ENCODE measurements around the gene TMEFF1.
A peak's percentile ranks its signal among the peaks of the same experiment; 100 is the strongest.

The TMEFF1 gene

GRCh38 chr9:100474082-100474923 is 1.4 kb downstream of the TMEFF1 start:
- no peaks in the 10 kb centered on the region for H3K9me3 ChIP-seq (ENCODE audit: control insufficient read depth, insufficient read depth, low read length)
- H3K27me3 ChIP-seq (ENCODE audit: control insufficient read depth, insufficient read depth, low read length): no peaks in the 10 kb centered on the region
- peak overlapping the region; percentile 93 for H3K4me3 ChIP-seq (ENCODE audit: low read depth, low read length)
- H3K27ac ChIP-seq (ENCODE audit: low read depth, low read length): peak overlapping the region; percentile 82
- H3K4me1 ChIP-seq (ENCODE audit: control insufficient read depth, insufficient read depth, low read length): peaks cover 20% of the 10 kb centered on the region
- no peaks in the 10 kb centered on the region for H3K36me3 ChIP-seq (ENCODE audit: control insufficient read depth, insufficient read depth, low read length)
- peak overlapping the region; percentile 93 for H3K9ac ChIP-seq (ENCODE audit: low read depth, low read length)

- peak overlapping the region; percentile 93; the same call in 1 of the 2 replicates for H3K9ac ChIP-seq (ENCODE audit: low read depth, low read length)
- no peaks in the 10 kb centered on the region for H3K36me3 ChIP-seq (ENCODE audit: control insufficient read depth, insufficient read depth, low read length)
- H3K4me3 ChIP-seq (ENCODE audit: low read depth, low read length): peak overlapping the region; percentile 93
- H3K9me3 ChIP-seq (ENCODE audit: control insufficient read depth, insufficient read depth, low read length): no peaks in the 10 kb centered on the region
- peak overlapping the region; percentile 82 for H3K27ac ChIP-seq (ENCODE audit: low read depth, low read length)
- H3K27me3 ChIP-seq (ENCODE audit: control insufficient read depth, insufficient read depth, low read length): no peaks in the 10 kb centered on the region
- peaks cover 20% of the 10 kb centered on the region for H3K4me1 ChIP-seq (ENCODE audit: control insufficient read depth, insufficient read depth, low read length)
Measured at GRCh38 chr9:100474924-100475276, 2.0 kb downstream of the TMEFF1 start.

GRCh38 chr9:100477241-100477640 is 4.3 kb downstream of the TMEFF1 start:
- H3K4me1 ChIP-seq (ENCODE audit: control insufficient read depth, insufficient read depth, low read length): peaks cover 17% of the 10 kb centered on the region
- no peaks in the 10 kb centered on the region for H3K27me3 ChIP-seq (ENCODE audit: control insufficient read depth, insufficient read depth, low read length)
- no peaks in the 10 kb centered on the region for H3K36me3 ChIP-seq (ENCODE audit: control insufficient read depth, insufficient read depth, low read length)
- no peak overlapping the region for H3K4me3 ChIP-seq (ENCODE audit: low read depth, low read length)
- no peak overlapping the region for H3K27ac ChIP-seq (ENCODE audit: low read depth, low read length)
- H3K9me3 ChIP-seq (ENCODE audit: control insufficient read depth, insufficient read depth, low read length): no peaks in the 10 kb centered on the region
- no peak overlapping the region for H3K9ac ChIP-seq (ENCODE audit: low read depth, low read length)

GRCh38 chr9:100478192-100478591 is 5.2 kb downstream of the TMEFF1 start:
- Histone ChIP-seq H3K4me1 (ENCODE audit: control insufficient read depth, insufficient read depth, low read length) (peaks cover 16% of the 10 kb centered on the region), H3K27me3 (ENCODE audit: control insufficient read depth, insufficient read depth, low read length) (no peaks in the 10 kb centered on the region), H3K27ac (ENCODE audit: low read depth, low read length) (no peak overlapping the region), H3K36me3 (ENCODE audit: control insufficient read depth, insufficient read depth, low read length) (no peaks in the 10 kb centered on the region), H3K4me3 (ENCODE audit: low read depth, low read length) (no peak overlapping the region), H3K9me3 (ENCODE audit: control insufficient read depth, insufficient read depth, low read length) (no peaks in the 10 kb centered on the region), H3K9ac (ENCODE audit: low read depth, low read length) (no peak overlapping the region)

GRCh38 chr9:100479820-100480219 is 6.9 kb downstream of the TMEFF1 start:
- Histone ChIP-seq H3K9ac (ENCODE audit: low read depth, low read length) (no peak overlapping the region), H3K4me3 (ENCODE audit: low read depth, low read length) (no peak overlapping the region), H3K36me3 (ENCODE audit: control insufficient read depth, insufficient read depth, low read length) (no peaks in the 10 kb centered on the region), H3K9me3 (ENCODE audit: control insufficient read depth, insufficient read depth, low read length) (no peaks in the 10 kb centered on the region), H3K27ac (ENCODE audit: low read depth, low read length) (no peak overlapping the region), H3K27me3 (ENCODE audit: control insufficient read depth, insufficient read depth, low read length) (no peaks in the 10 kb centered on the region), H3K4me1 (ENCODE audit: control insufficient read depth, insufficient read depth, low read length) (peaks cover 15% of the 10 kb centered on the region)

DNA sequence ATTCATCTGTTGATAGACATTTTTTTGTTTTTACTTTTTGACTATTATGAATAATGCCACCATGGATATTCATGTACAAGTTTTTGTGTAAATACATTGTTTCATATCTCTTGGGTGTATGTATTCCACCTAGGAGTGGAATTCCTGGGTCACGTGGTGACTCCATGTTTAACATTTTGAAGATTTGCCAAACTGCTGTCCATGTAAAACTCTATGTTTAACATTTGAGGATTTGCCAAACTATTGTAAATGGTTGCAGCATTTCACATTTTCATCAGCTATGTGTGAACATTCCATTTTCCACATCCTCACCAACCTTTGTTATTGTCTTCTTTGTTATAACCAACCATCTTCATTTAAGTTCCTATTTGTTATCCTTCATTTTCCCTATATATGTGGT is 12.2 kb downstream of the TMEFF1 start:
- H3K36me3 ChIP-seq (ENCODE audit: control insufficient read depth, insufficient read depth, low read length): no peaks in the 10 kb centered on the region
- H3K9ac ChIP-seq (ENCODE audit: low read depth, low read length): no peak overlapping the region
- H3K4me1 ChIP-seq (ENCODE audit: control insufficient read depth, insufficient read depth, low read length): peaks cover 13% of the 10 kb centered on the region; the same call in 1 of the 2 replicates
- no peak overlapping the region for H3K27ac ChIP-seq (ENCODE audit: low read depth, low read length)
- H3K4me3 ChIP-seq (ENCODE audit: low read depth, low read length): no peak overlapping the region
- no peaks in the 10 kb centered on the region for H3K27me3 ChIP-seq (ENCODE audit: control insufficient read depth, insufficient read depth, low read length)
- H3K9me3 ChIP-seq (ENCODE audit: control insufficient read depth, insufficient read depth, low read length): no peaks in the 10 kb centered on the region

DNA sequence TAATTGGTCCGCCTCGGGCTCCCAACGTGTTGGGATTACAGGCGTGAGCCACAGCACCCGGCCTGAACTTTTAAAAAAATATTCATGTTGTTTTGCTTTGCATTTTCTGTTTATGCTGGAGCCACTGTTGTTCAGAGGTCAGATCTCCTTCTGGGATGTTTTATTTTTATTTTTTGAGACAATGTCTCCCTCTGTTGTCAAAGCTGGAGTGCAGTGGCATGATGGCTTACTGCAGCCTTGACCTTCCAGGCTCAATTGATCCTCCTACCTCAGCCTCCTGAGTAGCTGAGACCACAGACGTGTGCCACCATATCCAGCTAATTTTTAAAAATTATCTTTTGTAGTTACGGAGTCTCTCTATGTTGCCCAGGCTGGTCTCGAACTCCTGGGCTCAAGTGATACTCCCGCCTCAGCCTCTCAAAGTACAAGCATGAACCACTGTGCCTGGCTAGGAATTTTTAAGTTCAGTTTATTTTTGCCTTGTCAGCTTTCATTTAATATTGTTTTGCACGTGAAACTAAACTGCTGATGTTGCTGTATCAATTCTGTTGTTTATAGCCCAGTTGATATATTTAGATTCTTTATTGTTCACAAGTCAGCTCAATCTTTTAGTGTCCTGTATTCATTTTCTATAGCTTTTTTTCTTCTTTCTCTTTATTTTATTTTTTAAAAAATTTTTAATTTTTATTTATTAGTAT is 13.7 kb downstream of the TMEFF1 start:
- Histone ChIP-seq H3K9ac (ENCODE audit: low read depth, low read length) (no peak overlapping the region), H3K27ac (ENCODE audit: low read depth, low read length) (no peak overlapping the region), H3K36me3 (ENCODE audit: control insufficient read depth, insufficient read depth, low read length) (no peaks in the 10 kb centered on the region), H3K4me1 (ENCODE audit: control insufficient read depth, insufficient read depth, low read length) (peaks cover 15% of the 10 kb centered on the region; the same call in 1 of the 2 replicates), H3K27me3 (ENCODE audit: control insufficient read depth, insufficient read depth, low read length) (no peaks in the 10 kb centered on the region), H3K4me3 (ENCODE audit: low read depth, low read length) (no peak overlapping the region), H3K9me3 (ENCODE audit: control insufficient read depth, insufficient read depth, low read length) (no peaks in the 10 kb centered on the region)

DNA sequence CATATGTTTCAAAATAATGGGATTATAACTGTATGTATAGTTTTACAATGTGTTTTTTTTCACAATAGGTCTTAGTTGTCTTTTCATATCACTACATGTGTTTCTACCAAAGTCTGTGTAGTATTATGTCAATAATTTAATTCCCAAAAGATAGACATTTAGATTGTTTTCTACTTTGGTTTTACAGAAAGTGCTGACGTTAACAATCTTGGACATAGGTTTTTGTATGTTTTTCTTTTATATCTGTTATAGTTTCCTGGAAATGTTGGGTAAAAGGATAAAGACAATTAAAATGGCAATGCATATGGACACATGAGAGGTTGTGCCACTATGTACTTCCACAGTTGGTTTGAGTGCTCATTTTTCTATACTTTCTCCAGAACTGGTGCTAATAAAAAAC is 15.2 kb downstream of the TMEFF1 start:
- H3K4me3 ChIP-seq (ENCODE audit: low read depth, low read length): no peak overlapping the region
- no peak overlapping the region for H3K27ac ChIP-seq (ENCODE audit: low read depth, low read length)
- peaks cover 23% of the 10 kb centered on the region for H3K4me1 ChIP-seq (ENCODE audit: control insufficient read depth, insufficient read depth, low read length)
- H3K36me3 ChIP-seq (ENCODE audit: control insufficient read depth, insufficient read depth, low read length): no peaks in the 10 kb centered on the region
- no peak overlapping the region for H3K9ac ChIP-seq (ENCODE audit: low read depth, low read length)
- H3K9me3 ChIP-seq (ENCODE audit: control insufficient read depth, insufficient read depth, low read length): no peaks in the 10 kb centered on the region
- H3K27me3 ChIP-seq (ENCODE audit: control insufficient read depth, insufficient read depth, low read length): no peaks in the 10 kb centered on the region

GRCh38 chr9:100489836-100490235 is 16.9 kb downstream of the TMEFF1 start:
- H3K9ac ChIP-seq (ENCODE audit: low read depth, low read length): no peak overlapping the region
- H3K36me3 ChIP-seq (ENCODE audit: control insufficient read depth, insufficient read depth, low read length): no peaks in the 10 kb centered on the region
- H3K27me3 ChIP-seq (ENCODE audit: control insufficient read depth, insufficient read depth, low read length): no peaks in the 10 kb centered on the region
- peaks cover 36% of the 10 kb centered on the region for H3K4me1 ChIP-seq (ENCODE audit: control insufficient read depth, insufficient read depth, low read length)
- H3K4me3 ChIP-seq (ENCODE audit: low read depth, low read length): no peak overlapping the region
- no peak overlapping the region for H3K27ac ChIP-seq (ENCODE audit: low read depth, low read length)
- H3K9me3 ChIP-seq (ENCODE audit: control insufficient read depth, insufficient read depth, low read length): no peaks in the 10 kb centered on the region

DNA sequence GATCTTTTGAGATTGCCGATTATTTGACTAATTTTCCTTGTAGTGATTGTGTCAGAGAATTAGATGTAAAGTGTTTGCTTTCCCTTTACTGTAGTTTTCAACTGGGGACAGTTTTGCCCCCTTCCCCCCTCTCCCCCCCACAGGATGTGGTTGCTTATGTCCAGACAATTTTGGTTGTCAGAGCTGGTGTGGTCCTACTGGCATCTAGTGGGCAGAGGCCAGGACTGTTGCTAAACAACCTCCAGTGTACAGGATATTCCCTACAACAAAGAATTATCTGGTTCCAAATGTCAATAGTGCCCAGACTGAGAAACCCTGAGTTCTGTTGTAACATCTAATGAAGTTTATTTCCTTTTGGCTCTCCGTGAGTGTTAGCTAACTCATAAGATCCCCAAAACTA is 20.0 kb downstream of the TMEFF1 start:
- H3K27me3 ChIP-seq (ENCODE audit: control insufficient read depth, insufficient read depth, low read length): no peaks in the 10 kb centered on the region

GRCh38 chr9:100498592-100498991 is 25.6 kb downstream of the TMEFF1 start:
- H3K9ac ChIP-seq (ENCODE audit: low read depth, low read length): no peak overlapping the region
- no peak overlapping the region for H3K27ac ChIP-seq (ENCODE audit: low read depth, low read length)
- no peak overlapping the region for H3K4me3 ChIP-seq (ENCODE audit: low read depth, low read length)
- H3K4me1 ChIP-seq (ENCODE audit: control insufficient read depth, insufficient read depth, low read length): peaks cover 25% of the 10 kb centered on the region
- peaks cover 21% of the 10 kb centered on the region for H3K36me3 ChIP-seq (ENCODE audit: control insufficient read depth, insufficient read depth, low read length)
- H3K9me3 ChIP-seq (ENCODE audit: control insufficient read depth, insufficient read depth, low read length): no peaks in the 10 kb centered on the region
- no peaks in the 10 kb centered on the region for H3K27me3 ChIP-seq (ENCODE audit: control insufficient read depth, insufficient read depth, low read length)

More for the DNA sequence above, 20.0 kb downstream of the TMEFF1 start:
- peak overlapping the region; percentile 3 for H3K27ac ChIP-seq (ENCODE audit: low read depth, low read length)
- peaks cover 47% of the 10 kb centered on the region for H3K4me1 ChIP-seq (ENCODE audit: control insufficient read depth, insufficient read depth, low read length)
- no peak overlapping the region for H3K4me3 ChIP-seq (ENCODE audit: low read depth, low read length)
- no peaks in the 10 kb centered on the region for H3K9me3 ChIP-seq (ENCODE audit: control insufficient read depth, insufficient read depth, low read length)
- no peaks in the 10 kb centered on the region for H3K36me3 ChIP-seq (ENCODE audit: control insufficient read depth, insufficient read depth, low read length)
- no peak overlapping the region for H3K9ac ChIP-seq (ENCODE audit: low read depth, low read length)

Measured in HUES48 (cell line).